HG03064 (cell line): ENCODE measurements around the gene BCL3.

ENCODE experiments used
- ATAC-seq: cut with Tn5 transposase; IDR thresholded peaks from one replicate; pipeline ENCODE4 v1.9.1; 2021; ENCODE audit warnings: low read depth; ENCODE audit not compliant: unreplicated experiment

BCL3 gene

DNA sequence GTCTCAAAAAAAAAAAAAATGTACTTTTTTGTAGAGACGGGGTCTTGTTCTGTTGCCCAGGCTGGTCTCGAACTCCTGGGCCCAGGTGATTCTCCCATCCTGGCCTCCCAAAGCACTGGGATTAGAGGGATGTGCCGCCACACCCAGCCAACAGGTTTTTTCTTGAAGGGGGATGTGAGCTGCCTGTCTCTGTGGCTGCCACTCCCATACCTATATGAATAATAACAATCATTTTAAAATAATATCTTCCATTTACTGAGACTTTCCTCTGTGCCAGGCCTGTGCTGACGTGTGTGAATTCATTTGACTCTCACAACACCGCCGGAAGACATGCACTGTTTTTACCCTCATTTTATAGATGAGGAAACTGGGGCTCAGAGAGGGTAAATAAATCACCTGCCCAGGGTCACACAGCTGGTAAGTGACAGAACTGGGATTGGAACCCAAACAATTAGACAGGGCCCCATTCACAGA is 7.2 kb upstream of the BCL3 start:
- ATAC-seq, result no peak

DNA sequence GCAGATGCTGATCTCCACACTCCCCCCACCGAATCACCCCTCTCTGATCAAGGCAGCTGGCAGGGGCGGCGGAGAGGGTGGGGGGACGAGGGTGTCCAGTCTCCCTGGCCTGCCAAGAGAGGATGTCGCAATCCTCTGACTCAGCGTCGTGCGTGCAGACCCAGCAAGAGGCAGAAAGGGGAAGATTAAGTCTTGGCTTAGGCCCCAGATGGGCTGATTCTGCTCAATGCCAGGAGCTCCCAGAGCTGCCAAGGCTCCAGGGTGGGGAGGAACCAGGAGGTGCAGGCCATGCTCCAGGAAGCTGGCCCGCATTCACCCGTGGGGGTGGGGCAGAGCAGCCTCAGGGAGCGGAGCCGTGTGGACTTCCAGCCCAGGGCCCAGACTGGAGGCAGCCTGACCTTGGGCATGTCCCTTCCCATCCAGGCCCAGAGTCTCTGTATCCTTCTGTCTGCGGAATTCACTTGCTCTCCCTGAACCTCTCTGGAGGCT is 6.6 kb upstream of the BCL3 start:
- ATAC-seq, result no peak

DNA sequence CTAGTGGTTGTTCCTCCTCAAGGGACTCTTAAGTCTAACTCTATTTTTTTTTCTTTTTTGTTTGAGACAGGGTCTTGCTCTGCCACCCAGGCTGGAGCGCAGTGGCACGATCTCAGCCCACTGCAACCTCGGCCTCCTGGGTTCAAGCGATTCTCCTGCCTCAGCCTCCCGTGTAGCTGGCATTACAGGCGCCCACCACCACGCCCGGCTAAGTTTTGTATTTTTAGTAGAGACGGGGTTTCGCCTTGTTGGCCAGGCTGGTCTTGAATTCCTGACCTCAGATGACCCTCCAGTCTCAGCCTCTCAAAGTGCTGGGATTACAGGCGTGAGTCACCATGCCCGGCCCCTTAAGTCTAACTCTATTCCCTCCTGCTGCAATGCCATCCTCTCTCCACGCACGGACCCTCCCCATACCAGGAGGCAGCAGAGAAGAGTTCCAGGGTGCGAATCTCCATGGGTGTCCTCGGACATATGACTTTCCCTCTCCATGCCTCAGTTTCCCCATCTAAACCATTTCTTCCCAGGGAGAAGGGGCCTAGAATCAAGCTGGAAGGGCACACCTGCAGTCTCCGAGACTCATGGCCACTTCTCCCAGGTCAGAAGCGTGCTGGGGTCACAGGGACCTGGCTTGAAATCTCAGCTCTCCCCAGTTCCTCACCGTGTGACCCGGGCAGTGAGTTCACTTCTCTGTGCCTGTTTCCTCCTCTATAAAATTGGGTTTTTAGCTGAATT is 6.0 kb upstream of the BCL3 start:
- ATAC-seq, result no peak

DNA sequence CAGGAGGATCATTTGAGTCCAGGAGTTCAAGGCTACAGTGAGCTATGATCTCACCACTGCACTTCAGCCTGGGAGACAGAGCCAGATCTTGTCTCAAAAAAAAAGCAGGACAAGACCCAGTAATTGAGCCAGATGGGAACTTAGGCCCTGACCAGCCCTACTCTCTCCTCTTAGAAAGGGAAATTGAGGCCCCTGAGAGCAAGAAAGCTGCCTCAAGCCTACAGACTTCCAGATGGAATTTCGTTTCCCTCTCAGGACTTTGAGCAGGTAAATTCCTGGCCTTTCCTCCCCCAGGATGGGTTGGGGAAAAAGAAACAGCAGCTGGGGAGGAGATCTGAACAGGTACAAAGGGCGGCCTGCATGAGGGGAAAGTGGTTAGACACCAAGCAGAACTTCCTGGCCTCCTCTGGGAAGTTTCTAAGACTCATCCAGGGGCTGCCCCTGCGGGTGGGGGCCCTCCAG is 3.6 kb upstream of the BCL3 start:
- ATAC-seq, result no peak

DNA sequence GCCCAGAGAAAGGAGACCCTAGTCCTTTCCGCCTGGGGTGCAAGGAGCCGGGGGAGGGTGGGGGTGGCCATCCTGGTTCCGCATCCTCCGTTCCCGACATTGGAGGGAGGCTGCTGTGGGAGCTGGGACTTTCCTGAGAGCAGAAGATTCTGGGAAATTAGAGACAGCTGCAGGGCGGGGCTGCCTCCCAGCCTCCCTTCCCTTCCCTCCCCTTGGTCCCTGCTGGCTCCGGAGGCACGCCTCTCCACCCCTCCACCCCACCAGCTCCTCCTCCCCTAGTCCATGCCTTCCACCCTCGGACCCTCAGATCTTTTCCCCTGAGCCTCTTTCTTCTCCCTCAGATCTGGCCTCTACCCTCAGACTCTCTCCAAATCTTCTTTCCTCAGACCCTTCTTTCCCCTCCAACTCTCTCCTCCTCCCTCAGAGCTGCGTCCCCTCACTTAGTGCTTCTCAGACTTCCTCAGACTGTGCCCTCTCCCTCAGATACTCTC is 3.1 kb upstream of the BCL3 start:
- ATAC-seq, result no peak

DNA sequence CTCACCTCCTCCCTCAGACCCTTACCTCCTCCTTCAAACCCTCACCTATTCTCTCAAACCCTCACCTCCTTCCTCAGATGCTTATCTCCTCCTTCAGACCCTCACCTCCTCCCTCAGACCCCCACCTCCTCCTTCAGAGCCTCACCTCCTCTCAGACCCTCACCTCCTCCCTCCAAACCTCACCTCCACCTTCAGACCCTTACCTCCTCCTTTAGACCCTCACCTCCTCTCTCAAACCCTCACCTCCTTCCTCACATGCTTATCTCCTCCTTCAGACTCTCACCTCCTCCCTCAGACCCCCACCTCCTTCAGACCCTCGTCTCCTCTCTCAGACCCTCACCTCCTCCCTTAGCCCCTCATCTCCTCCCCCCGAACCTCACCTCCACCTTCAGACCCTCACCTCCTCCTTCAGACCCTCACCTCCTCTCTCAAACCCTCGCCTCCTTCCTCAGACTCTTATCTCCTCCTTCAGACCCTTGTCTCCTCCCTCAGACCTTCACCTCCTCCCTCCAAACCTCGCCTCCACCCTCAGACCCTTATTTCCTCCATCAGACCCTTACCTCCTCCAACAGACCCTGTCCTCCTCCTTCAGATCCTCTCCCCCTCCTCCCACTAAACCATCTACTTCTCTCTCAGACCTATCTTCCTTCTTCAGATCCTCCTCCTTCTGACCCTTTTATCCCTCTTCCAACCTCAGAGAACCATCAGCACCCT is 2.5 kb upstream of the BCL3 start:
- no peak for ATAC-seq

DNA sequence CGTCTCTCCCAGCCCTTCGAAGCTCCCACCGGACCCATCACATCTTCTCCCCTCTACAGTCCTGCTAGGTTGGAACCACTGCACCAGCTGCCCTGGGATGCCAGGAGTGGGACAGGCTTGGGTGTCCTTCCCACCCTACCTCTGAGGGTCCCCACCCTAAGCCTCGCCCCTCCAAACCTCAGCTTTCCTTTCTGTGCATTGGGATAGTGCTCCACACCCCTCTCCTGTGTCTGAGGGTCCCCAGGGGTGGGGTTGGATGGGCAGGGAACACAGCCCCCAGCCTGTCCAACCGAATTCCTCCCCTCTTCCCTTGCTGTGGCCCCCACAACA is 1.9 kb upstream of the BCL3 start:
- ATAC-seq, result no peak

DNA sequence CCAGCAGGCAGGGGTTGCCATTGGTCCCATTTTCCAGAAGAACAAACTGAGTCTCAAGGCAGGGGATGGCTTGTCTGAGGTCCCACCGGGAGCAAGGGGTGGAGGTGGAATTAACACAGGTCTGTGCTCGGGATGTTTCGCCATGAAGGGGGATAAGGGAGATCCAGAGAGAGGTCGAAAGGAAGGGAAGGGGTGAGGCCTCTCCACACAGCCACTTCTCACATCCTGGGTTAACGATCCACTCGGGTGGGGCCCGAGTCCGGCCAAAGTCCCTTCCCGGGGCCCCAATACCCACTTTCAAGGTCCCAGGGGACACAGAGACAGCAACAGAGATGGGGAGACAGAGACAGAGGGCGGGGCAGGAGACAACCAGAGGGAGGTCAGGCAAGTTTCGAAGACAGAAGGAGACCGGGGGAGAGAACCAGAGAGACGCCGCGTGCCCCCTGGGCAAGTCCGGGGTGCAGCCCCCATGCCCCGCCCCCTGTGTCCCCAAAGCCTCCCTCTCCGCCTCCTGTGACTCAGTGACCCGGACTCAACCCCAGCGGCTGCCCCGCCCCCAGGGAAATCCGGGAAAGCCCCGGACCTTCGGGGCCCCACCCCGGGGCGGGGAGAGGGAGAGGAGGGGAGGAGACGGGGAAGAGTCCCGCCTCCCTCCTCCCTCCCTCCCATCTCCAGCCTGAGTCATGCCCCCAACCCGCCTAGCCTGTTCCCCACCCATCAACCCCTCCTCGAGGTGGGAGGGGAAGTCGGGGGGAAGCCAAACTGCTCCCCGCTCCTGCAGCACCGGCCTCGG is 1.4 kb upstream of the BCL3 start:
- ATAC-seq, result no peak

DNA sequence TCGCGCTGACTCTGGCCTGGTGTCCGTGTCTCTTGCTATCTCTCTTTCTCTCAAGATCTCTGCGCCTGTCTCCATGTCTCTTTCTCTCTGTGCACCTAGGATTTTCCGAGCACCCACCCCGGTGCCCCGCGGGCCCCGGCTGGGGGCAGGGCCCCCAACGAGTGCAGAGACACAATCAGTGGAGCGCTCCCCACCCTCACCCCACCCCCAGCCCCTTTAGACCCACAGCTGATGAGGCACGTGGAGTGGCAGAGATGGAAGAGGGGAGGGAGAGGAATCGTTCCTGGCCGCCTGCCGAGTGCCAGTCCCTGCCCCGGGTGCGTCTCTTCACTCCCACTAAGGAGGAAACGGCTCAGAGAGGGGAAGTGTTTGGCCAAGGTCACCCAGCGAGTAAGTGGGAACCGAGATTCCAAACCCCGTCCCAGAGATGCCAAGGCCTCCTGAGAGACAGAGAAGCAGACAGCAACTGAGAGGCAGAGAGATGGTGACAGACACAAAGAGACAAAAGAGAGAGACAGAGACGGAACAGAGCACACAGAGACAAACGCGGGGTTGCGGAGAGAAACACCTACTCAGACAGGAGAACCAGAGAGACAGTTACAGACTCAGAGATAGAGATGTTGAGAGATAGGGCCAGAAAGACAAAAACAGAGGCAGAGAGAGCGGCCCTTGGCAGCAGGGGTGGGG is 626 bp upstream of the BCL3 start:
- no peak for ATAC-seq

DNA sequence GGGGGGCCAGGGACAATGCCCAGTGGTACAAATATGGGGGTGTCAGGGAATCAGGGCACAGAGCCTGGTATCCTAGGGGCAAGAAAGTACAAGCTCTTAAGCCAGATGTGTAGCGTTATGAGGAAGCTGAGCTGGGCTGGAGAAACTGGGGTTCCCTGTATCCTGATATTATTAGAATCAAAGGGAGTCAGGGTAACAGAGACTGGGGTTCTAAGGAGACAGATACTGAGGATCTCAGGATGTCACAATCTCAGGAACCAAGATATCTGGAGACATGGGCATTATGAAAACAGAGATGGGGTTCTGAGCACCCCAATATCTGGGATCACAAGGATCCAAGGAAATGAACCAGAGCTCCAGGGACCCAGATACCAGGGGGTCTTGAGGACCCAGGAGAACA is 784 bp downstream of the BCL3 start:
- ATAC-seq, result no peak

DNA sequence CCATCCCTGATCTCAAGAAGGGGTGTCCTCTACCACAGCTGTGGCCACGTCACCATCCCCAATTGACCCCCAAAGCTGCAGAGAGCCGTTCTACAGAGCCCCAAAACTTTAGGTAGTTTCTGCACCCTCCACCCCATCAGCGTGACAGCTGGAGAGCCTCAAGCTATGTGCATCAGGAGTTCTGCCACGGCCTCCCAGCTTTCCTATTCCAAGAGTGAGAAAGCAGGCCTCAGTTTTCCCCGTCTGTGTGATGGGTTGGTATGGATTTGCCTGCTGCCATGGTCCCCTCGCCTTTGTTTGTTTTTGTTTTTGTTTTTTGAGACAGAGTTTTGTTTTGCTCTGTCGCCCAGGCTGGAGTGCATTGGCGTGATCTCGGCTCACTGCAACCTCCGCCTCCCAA is 1.5 kb downstream of the BCL3 start:
- ATAC-seq, result no peak

DNA sequence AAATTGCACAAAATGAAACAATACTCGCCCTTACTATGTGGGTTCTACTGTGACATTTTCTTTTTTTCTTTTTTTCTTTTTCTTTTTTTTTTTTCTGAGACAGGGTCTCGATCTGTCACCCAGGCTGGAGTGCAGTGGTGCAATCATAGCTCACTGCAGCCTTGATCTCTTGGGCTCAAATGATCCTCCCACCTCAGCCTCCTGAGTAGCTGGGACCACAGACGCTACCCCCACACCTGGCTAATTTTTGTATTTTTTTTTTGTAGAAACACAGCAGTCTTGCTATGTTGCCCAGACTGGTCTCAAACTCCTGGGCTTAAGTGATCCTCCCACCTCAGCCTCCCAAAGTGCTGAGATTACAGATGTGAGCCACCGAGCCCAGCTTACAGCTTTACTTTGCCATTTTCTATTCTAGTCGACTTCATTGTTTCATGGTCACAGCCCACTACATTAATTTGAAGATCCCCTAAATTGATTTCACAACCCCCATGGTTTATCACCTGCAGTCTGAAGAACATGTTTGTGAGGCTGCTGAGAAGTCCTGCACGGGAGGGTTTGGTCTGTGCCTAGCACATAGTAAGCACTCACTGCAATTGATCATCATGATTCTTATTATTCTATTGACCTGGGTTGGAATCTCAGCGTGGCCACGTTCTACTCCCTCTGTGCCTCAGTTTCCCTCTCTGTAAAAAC is 3.8 kb downstream of the BCL3 start:
- ATAC-seq, result no peak

DNA sequence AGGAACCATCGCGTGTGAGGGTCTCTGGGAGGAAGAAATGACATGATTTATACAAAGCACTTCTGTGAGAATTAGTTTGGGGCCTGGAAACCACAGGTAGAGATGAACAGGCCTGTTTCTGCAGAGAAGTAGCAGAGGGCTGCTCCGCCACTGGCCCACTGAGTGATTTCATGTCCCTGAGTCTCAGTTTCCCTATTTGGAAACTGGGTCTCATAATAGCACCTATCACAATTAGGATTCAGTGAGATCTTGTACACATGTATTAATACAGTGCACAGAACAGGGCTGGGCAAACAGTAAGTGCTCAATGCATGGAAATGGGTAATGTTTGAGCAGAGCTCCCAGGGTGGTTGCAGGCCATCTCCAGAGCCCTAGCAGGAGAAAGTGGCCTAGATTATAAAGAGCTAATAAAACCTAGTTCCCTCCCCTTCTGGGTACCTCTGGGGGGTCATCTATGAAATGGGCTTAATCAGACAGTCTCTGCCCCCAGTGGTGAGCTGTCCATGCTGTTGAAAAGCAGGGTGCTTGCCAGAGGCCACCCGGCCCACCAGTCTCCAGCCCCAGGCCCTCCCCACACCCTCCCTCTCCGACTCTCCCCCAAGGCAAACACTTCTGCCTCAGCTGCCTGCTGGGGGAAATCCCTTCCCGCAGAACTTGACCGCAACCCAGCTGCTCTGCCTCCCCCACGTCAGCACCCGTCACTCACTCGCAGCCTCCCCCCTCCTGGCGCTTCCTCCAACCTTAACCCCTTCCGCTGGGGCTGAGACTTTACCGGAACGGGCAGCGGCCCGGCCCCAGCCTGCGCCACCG is 4.5 kb downstream of the BCL3 start:
- ATAC-seq, result peak; percentile 57

DNA sequence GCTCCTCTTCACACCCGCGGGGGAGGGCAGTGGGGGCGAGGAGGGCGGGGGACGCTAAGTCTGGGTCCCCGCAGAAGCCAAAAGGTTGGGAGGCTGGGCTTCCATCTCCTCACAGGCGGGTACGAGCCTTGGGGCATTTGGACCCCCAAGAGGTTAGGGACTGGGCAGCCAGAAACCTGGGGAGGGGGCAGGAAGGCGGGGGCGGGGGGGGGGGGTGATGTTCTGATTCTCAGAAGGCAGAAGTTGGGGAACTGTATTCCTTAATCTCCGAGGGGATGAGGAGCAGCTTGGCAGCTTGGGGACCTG is 5.1 kb downstream of the BCL3 start:
- ATAC-seq, result no peak

DNA sequence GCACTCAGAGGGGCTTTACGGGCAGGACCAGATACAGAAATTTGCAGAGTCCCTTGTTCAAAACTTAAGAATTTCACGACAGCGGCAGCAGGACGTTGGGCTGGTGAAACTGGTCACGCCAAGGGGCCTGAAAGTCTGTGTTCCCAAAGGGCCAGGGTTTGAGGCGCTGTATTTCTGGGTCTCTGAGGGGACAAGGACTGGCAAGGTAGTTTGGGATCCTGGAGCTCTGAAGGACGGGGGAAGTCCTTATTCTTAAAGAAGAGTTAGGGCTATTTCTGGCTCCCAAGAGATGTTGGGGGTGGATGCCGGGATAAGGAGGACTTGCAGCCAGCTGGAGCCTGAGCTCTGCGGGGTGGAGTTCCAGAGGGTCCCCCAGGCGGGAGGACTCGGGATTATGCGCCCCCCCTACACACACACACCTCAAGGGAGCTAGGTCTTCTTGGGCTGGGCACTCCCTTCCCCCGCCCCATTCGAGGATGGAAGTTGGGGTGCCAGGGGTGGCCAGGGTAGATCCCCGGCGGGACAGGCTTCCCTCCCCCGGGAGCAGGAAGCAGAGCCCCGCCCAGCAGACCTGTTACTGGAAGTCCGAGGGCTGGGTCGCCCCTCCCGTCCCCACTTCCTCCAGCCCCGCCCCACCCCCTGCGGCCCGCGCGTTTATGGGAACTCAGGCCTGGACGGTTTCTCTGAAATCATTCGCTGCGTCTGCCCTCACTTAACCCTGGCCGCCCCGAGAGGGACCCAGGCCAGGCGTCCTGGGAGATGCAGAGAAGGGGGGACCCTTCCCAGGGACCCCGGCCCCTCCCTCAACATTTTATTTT is 5.6 kb downstream of the BCL3 start:
- no peak for ATAC-seq

DNA sequence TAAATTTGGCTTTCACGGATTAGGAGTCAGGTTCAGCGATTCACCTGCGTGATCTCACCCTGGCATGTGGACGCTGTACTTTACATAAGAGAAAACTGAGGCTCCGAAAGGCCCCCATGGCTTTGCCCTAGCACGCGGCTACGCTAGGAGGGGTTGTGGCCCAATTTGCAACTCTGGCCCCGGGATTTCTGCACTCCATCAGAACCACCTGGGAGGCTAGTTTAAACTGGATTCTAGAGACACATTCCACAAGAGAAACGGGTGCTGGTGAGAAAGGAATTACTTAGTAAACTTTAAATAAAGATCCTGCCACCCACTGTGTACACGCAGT is 6.2 kb downstream of the BCL3 start:
- ATAC-seq, result no peak

DNA sequence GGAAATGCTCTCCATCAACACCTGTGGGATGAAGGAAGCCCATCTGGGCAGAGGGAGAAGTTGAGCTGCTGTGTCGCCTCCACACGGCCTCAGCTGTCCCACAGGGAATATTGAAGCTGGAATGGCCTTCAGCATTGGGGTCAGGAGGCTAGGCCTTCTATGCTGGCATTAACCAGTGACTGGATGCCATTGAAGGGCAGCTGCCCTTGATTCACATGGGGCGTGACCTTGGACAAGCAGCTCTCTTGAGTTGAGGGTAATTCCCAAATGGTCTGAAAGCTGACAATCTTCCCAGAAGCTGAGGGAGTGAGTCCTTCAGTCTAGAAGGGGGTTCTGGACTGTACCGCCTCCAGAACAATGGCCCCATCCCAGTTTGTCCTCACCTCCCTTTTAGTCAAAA is 6.7 kb downstream of the BCL3 start:
- no peak for ATAC-seq

DNA sequence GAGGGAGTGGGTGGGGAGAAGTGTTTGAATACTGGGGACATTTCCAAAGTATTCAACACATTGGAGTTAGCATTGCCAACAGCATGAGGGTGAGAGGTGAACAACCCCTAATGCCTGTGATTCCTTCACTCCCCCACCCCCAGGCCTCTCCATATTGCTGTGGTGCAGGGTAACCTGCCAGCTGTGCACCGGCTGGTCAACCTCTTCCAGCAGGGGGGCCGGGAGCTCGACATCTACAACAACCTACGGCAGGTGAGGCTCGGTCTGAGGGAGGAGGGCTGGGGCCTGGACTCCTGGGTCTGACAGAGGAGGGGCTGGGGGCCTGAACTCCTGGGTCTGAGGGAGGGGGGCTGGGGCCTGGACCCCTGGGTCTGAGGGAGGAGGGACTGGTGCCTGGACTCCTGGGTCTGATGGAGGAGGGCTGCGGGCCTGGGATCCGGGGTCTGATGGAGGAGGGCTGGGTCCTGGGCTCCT is 7.6 kb downstream of the BCL3 start:
- ATAC-seq, result no peak
